H9 (cell line): Measurements from ENCODE around the gene ZC3H12D. TPM values are rescaled to one million over a fixed set of nuclear protein-coding genes. Genes with fewer than 3 reads are reported as not detected.

Experiments used
- DNase-seq: peaks from one replicate; pipeline ENCODE4 v3.0.0-alpha.2; 2017
- H2AFZ ChIP-seq: one replicate; pipeline ENCODE4 v1.6.1; 2013; ENCODE audit warnings: mild to moderate bottlenecking, low read length, control low read depth, moderate library complexity
- H2AK5ac ChIP-seq: 2 replicates; pipeline ENCODE4 v1.6.1; 2013; ENCODE audit warnings: low read length, control low read depth, mixed read lengths; ENCODE audit not compliant: insufficient read length
- H2BK120ac ChIP-seq: one replicate; pipeline ENCODE4 v1.6.1; 2013; ENCODE audit warnings: low read depth, mild to moderate bottlenecking, low read length, control low read depth, inconsistent platforms; ENCODE audit not compliant: poor library complexity, severe bottlenecking
- H2BK12ac ChIP-seq: 2 replicates; pipeline ENCODE4 v1.6.1; 2013; ENCODE audit warnings: low read length, control low read depth, mixed read lengths, low read depth; ENCODE audit not compliant: insufficient read length
- H2BK15ac ChIP-seq: 2 replicates; pipeline ENCODE4 v1.6.1; 2013; ENCODE audit warnings: low read depth, low read length, control low read depth
- H2BK20ac ChIP-seq: one replicate; pipeline ENCODE4 v1.6.1; 2013; ENCODE audit warnings: low read depth, mild to moderate bottlenecking, low read length, control low read depth, inconsistent platforms; ENCODE audit not compliant: poor library complexity, severe bottlenecking
- H2BK5ac ChIP-seq: 2 replicates; pipeline ENCODE4 v1.6.1; 2013; ENCODE audit warnings: low read length, control low read depth, mixed read lengths; ENCODE audit not compliant: insufficient read length
- H3K14ac ChIP-seq: 2 replicates; pipeline ENCODE4 v1.6.1; 2013; ENCODE audit warnings: low read length, control low read depth; ENCODE audit not compliant: insufficient read depth
- H3K18ac ChIP-seq: 2 replicates; pipeline ENCODE4 v1.6.1; 2013; ENCODE audit warnings: low read depth, mild to moderate bottlenecking, mixed read lengths, low read length, control low read depth; ENCODE audit not compliant: insufficient read length
- H3K23ac ChIP-seq: 2 replicates; pipeline ENCODE4 v1.6.1; 2013; ENCODE audit warnings: low read length, control low read depth, mixed read lengths, low read depth; ENCODE audit not compliant: insufficient read length
- H3K23me2 ChIP-seq: 2 replicates; pipeline ENCODE4 v1.6.1; 2013; ENCODE audit warnings: low read depth, mild to moderate bottlenecking, mixed read lengths, low read length, control low read depth; ENCODE audit not compliant: insufficient read length, poor library complexity, severe bottlenecking
- H3K27ac ChIP-seq: 2 replicates; pipeline ENCODE4 v1.5.1; 2013; ENCODE audit warnings: low read length, control low read depth, mixed read lengths, low read depth; ENCODE audit not compliant: insufficient read length
- H3K27me3 ChIP-seq: 2 replicates; pipeline ENCODE4 v1.6.1; 2013; ENCODE audit warnings: low read length, control low read depth, inconsistent platforms; ENCODE audit not compliant: insufficient read depth
- H3K4ac ChIP-seq: 2 replicates; pipeline ENCODE4 v1.6.1; 2013; ENCODE audit warnings: low read depth, mild to moderate bottlenecking, control low read depth, inconsistent platforms, low read length, moderate library complexity
- H3K4me1 ChIP-seq: 2 replicates; pipeline ENCODE4 v1.6.1; 2013; ENCODE audit warnings: low read length, control low read depth, inconsistent platforms; ENCODE audit not compliant: insufficient read depth
- H3K4me2 ChIP-seq: 2 replicates; pipeline ENCODE4 v1.6.1; 2013; ENCODE audit warnings: low read length, control low read depth, mixed read lengths; ENCODE audit not compliant: insufficient read length, insufficient read depth
- H3K56ac ChIP-seq: 2 replicates; pipeline ENCODE4 v1.6.1; 2013; ENCODE audit warnings: low read depth, mild to moderate bottlenecking, mixed read lengths, low read length, control low read depth; ENCODE audit not compliant: insufficient read length
- H3K79me1 ChIP-seq: 2 replicates; pipeline ENCODE4 v1.6.1; 2013; ENCODE audit warnings: low read depth, mild to moderate bottlenecking, moderate library complexity, low read length, control low read depth, inconsistent platforms; ENCODE audit not compliant: insufficient read depth, poor library complexity, severe bottlenecking
- H3K79me2 ChIP-seq: 2 replicates; pipeline ENCODE4 v1.6.1; 2013; ENCODE audit warnings: low read length, control low read depth, inconsistent platforms; ENCODE audit not compliant: insufficient read depth
- H3K9ac ChIP-seq: 2 replicates; pipeline ENCODE4 v1.6.1; 2013; ENCODE audit warnings: low read length, control low read depth, mixed read lengths; ENCODE audit not compliant: insufficient read length; ENCODE audit errors: extremely low read depth
- H3K9me3 ChIP-seq: one replicate; pipeline ENCODE4 v1.6.1; 2013; ENCODE audit warnings: low read depth, low read length, inconsistent platforms; ENCODE audit not compliant: control insufficient read depth
- H3T11ph ChIP-seq: one replicate; pipeline ENCODE4 v1.6.1; 2013; ENCODE audit warnings: mild to moderate bottlenecking, low read length, control low read depth, inconsistent platforms
- H4K20me1 ChIP-seq: one replicate; pipeline ENCODE4 v1.6.1; 2013; ENCODE audit not compliant: control insufficient read depth, insufficient read length, insufficient read depth
- H4K5ac ChIP-seq: 2 replicates; pipeline ENCODE4 v1.6.1; 2013; ENCODE audit warnings: low read depth, mild to moderate bottlenecking, mixed read lengths, low read length, control low read depth; ENCODE audit not compliant: insufficient read length
- H4K8ac ChIP-seq: replicated peaks from 2 replicates; pipeline ENCODE4 v1.6.1; 2013; ENCODE audit warnings: low read length, control low read depth, mixed read lengths, low read depth; ENCODE audit not compliant: insufficient read length
- H4K91ac ChIP-seq: 2 replicates; pipeline ENCODE4 v1.6.1; 2013; ENCODE audit warnings: low read depth, mild to moderate bottlenecking, moderate library complexity, mixed read lengths, low read length, control low read depth; ENCODE audit not compliant: insufficient read length
- H3K27ac Mint-ChIP-seq, 3 experiments: 2 replicates in 2 of 3; 3 replicates in 1 of 3; pipeline ENCODE4 v1.8.0; 2020 to 2021; ENCODE audit warnings: mixed read lengths in 3 of 3, mild to moderate bottlenecking in 1 of 3, moderate library complexity in 1 of 3
- H3K27me3 Mint-ChIP-seq: 2 replicates; pipeline ENCODE4 v1.8.0; 2021; ENCODE audit warnings: low read depth, mild to moderate bottlenecking, moderate library complexity, mixed read lengths
- H3K36me3 Mint-ChIP-seq, 3 experiments: 2 replicates in 2 of 3; 3 replicates in 1 of 3; pipeline ENCODE4 v1.8.0; 2020 to 2021; ENCODE audit warnings: low read depth in 3 of 3, mixed read lengths in 3 of 3; ENCODE audit not compliant: insufficient read depth in 1 of 3
- H3K4me1 Mint-ChIP-seq, 2 experiments: 2 replicates each; pipeline ENCODE4 v1.8.0; 2020; ENCODE audit warnings: mixed read lengths in 2 of 2
- H3K4me3 Mint-ChIP-seq, 2 experiments: 2 replicates in 1 of 2; 3 replicates in 1 of 2; pipeline ENCODE4 v1.8.0; 2020 to 2021; ENCODE audit warnings: mild to moderate bottlenecking in 2 of 2, mixed read lengths in 2 of 2, moderate library complexity in 1 of 2
- H3K9me3 Mint-ChIP-seq, 2 experiments: 2 replicates in 1 of 2; 3 replicates in 1 of 2; pipeline ENCODE4 v1.8.0; 2020; ENCODE audit warnings: mild to moderate bottlenecking in 2 of 2, mixed read lengths in 2 of 2, moderate library complexity in 1 of 2
- WGBS: extraction: QIAGEN DNeasy Blood & Tissue Kit; methylation state at CpG from one replicate; pipeline ENCODE4 v1.1.7; 2013; ENCODE audit warnings: missing lambda C conversion rate, low lambda C conversion rate, mixed read lengths; ENCODE audit not compliant: insufficient read length; ENCODE audit errors: extremely low coverage; 5-methylcytosine and 5-hydroxymethylcytosine counted together
- total RNA-seq: library from RNA; stranded (reverse); gene quantifications from 2 replicates; pipeline ENCODE4 v1.2.1, GENCODE V29; 2021
- TF ChIP-seq, protein P1 (sequence below): fragments of 200-600 bp; sonication (generic); conservative IDR thresholded peaks from 3 replicates; pipeline ENCODE4 v1.8.0; 2021; ENCODE audit warnings: antibody characterized with exemption, mild to moderate bottlenecking

ZC3H12D gene
- total RNA-seq, 1 experiment from 2014 or later: 0.07 TPM

DNA sequence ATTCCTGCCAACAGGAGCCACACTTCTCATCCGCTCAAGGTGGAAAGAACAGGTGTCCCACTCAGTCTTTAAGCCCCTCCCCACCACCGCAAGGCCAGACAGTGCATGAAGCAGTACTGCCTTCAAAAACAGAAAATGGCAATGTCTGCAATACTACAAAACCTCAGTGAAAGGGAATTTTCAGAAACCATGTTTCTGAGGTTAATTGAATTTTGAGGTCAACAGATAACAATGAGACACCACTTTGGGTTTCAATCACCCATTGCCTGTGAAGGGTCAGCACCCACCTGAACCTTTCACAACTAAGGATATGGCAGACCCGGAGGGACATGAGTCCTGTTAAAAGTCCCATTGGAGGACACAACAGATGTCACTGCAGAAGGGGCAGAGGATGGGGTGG is 13.0 kb downstream of the ZC3H12D start:
- Histone ChIP-seq H2BK20ac (no peak overlapping the region), H3T11ph (no peak overlapping the region), H3K27me3 (no peaks in the 10 kb centered on the region), H3K4me1 (no peaks in the 10 kb centered on the region), H3K14ac (no peak overlapping the region), H3K4ac (no peak overlapping the region), H4K5ac (no peak overlapping the region), H3K56ac (no peak overlapping the region), H3K79me1 (no peaks in the 10 kb centered on the region), H3K9me3 (no peaks in the 10 kb centered on the region), H4K91ac (no peak overlapping the region), H3K23me2 (no peaks in the 10 kb centered on the region), H2BK120ac (no peak overlapping the region), H3K4me2 (no peak overlapping the region), H2BK15ac (no peak overlapping the region), H4K20me1 (no peaks in the 10 kb centered on the region), H2AK5ac (no peak overlapping the region), H4K8ac (no peak overlapping the region), H2AFZ (no peak overlapping the region), H3K79me2 (no peaks in the 10 kb centered on the region), H3K27ac (no peak overlapping the region), H3K23ac (no peak overlapping the region), H2BK12ac (no peak overlapping the region), H2BK5ac (no peak overlapping the region), H3K18ac (no peak overlapping the region), H3K9ac (no peak overlapping the region)
- Mint-ChIP-seq H3K27ac (no peak overlapping the region), H3K4me1 (peaks cover 8 to 9% of the 10 kb centered on the region in 2 experiments), H3K36me3 (no peaks in the 10 kb centered on the region), H3K4me3 (no peak overlapping the region), H3K27me3 (no peaks in the 10 kb centered on the region), H3K9me3 (no peaks in the 10 kb centered on the region)
- TF ChIP-seq, protein P1, sequence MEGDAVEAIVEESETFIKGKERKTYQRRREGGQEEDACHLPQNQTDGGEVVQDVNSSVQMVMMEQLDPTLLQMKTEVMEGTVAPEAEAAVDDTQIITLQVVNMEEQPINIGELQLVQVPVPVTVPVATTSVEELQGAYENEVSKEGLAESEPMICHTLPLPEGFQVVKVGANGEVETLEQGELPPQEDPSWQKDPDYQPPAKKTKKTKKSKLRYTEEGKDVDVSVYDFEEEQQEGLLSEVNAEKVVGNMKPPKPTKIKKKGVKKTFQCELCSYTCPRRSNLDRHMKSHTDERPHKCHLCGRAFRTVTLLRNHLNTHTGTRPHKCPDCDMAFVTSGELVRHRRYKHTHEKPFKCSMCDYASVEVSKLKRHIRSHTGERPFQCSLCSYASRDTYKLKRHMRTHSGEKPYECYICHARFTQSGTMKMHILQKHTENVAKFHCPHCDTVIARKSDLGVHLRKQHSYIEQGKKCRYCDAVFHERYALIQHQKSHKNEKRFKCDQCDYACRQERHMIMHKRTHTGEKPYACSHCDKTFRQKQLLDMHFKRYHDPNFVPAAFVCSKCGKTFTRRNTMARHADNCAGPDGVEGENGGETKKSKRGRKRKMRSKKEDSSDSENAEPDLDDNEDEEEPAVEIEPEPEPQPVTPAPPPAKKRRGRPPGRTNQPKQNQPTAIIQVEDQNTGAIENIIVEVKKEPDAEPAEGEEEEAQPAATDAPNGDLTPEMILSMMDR: no peak
- WGBS: no CpG with 5 or more reads among the region's 3 CpGs
- DNase-seq: no peak
